HG02623 (cell line): ENCODE measurements around the gene SPINK2.

ENCODE experiments used
- ATAC-seq: cut with Tn5 transposase; IDR thresholded peaks from one replicate; pipeline ENCODE4 v1.9.1; 2021; ENCODE audit warnings: moderate library complexity; ENCODE audit not compliant: unreplicated experiment

Gene SPINK2

DNA sequence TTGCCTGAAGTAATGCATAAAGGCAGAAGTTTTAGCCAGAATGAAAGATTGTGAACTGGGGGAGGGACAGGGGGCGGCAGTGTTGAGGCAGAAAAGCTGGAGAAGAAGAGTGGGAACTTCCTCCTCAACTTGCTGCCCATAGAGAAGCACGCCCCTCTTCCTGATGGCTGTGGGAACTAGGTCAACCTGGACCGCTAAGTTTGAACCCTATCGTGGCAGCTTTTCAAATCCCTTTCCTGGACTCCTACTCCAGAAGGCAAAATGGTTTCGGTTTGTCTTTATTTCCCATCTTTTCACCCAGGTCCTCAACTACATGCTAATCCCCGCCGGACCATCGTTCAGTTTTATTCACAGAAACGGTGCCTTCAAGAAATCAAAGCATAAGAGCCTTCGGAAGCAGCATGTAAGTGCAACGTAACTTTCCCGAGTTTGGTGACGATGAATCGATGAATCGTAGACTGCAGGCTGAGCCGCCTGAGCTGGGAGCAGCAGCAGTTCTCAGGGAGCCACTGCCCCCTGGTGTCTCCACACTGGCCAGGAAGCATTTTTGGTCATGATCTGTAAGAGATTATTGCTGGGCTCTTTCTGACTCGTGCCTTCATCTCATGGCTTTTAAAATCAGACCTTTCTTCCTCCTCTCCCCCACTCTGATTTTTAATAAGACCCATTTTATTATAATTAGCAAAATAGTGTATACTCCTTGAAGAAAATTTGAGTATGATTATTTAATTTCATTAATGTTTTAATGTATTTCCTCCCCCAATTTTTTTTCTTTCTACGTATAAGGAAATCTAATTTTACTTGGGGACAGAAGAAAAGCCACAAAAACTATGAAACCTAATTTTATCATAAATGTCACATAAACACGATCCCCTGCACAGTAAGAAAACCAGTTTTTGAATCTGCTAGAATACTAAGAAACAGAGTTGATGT lies 21.4 kb downstream of the SPINK2 start:
- peak; percentile 90 for ATAC-seq

DNA sequence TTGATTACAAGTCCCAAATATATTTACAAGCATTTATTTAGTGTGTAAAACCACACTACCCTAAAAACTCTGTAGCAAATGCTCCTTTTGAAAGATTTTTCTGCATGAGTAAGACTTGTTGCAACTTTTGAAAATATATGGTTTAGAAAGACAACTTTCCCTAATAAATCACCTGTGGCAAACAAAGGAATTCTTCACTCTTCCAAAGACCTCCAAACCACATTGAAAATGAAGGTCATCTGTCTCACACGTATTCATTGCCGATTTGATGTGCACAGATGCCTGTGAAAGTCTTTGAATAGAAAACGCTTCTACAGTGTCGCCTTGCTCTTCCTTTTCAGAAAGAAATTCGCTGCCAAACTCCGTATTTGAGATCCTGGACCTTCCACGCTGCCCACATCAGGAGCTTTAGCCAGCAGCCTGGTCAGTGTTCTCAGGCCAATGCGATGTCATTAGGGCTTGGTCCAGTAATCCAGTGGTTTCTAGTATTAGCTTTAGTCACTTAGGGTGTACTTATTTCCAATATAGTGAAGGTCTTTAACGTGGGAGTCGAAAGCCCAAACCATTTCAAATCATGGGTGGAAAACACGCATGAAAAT lies 22.2 kb downstream of the SPINK2 start:
- no peak for ATAC-seq

DNA sequence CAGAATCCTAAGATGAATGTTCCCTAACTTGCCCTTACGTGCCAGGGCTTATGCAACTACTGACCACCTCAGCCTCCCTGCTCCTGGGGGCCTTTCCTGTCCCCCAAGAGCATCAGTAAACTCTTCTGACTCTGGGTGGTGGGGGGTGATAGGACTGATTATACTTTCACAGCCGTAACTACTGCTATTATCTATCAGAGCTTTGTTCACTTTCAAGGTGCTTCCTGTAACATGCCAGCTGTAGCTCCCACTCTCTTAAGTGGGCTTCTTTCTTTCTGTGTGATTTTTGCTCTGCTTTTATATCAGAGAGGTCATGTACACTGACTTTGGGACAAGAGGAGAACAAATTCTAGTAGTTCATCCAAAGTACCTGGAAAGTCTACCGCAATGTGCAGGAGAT lies 25.3 kb downstream of the SPINK2 start:
- ATAC-seq: no peak

GRCh38 chr4:56791316-56791715 lies 30.2 kb downstream of the SPINK2 start:
- ATAC-seq: peak; percentile 51

GRCh38 chr4:56790691-56791091 lies 30.8 kb downstream of the SPINK2 start:
- ATAC-seq: no peak

GRCh38 chr4:56788081-56788480 lies 33.4 kb downstream of the SPINK2 start:
- ATAC-seq: no peak

DNA sequence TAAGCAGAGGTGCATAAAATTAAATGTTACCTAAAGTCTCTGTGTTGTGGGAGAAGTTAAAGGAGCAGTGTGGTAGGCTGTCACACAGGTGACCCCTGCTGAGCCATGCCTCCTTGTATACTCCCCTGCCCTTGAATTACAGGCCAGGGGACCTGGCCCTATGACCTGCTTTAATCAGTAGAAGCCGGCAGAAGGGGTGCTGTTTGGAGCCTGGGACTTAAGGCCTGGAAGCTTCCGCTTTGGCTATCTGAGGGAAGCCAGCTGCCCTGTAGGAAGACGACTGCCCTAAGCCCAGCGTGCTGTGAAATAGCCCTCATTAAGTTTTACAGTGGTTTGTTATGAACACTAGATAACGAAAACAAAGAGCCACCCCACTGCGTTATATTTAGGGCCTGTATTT lies 34.1 kb downstream of the SPINK2 start:
- no peak for ATAC-seq

GRCh38 chr4:56786955-56787354 lies 34.5 kb downstream of the SPINK2 start:
- no peak for ATAC-seq

DNA sequence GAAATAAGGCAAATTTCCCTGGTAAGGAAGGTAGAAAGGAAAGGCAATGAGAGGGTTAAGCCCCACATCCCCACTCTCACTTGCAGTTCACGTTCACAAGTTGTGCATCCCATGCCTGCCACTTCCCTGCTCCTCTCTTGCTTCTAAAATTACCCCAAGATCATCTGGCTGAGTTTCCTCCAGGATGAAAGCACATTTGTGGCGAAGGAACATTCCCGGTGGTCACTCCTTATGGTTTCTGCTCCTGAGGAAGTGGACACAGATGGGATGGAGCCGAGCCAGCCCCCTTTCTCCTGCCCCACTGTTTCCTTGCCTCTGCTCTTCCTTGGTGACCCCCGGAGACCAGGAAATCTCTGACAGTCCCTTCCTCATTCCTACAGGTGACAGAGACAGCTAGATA lies 37.5 kb downstream of the SPINK2 start:
- no peak for ATAC-seq

GRCh38 chr4:56782019-56782418 lies 39.5 kb downstream of the SPINK2 start:
- no peak for ATAC-seq

DNA sequence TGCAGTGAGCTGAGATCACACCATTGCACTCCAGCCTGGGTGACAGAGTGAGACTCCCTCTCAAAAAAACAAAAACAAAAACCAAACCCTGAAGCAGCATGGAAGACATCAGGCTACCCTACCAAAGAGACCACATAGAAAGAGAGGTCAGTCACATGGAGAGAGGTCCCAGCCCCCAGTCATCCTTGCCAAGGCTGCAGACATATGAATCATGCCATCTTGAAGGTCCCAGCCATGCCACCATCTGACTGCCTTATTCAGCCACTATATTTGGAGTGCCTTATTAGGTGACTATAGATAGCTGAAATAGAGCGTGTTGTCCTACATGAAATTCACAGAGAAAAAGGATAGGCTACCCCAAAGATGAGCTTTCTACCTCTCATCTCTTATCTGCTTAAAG lies 48.2 kb downstream of the SPINK2 start:
- ATAC-seq: no peak

GRCh38 chr4:56772134-56772533 lies 49.4 kb downstream of the SPINK2 start:
- no peak for ATAC-seq

- no peak for ATAC-seq
These were observed 52.7 kb downstream of the SPINK2 start for GRCh38 chr4:56768763-56769162.

- ATAC-seq: no peak
These were observed 53.2 kb downstream of the SPINK2 start for GRCh38 chr4:56768316-56768715.

DNA sequence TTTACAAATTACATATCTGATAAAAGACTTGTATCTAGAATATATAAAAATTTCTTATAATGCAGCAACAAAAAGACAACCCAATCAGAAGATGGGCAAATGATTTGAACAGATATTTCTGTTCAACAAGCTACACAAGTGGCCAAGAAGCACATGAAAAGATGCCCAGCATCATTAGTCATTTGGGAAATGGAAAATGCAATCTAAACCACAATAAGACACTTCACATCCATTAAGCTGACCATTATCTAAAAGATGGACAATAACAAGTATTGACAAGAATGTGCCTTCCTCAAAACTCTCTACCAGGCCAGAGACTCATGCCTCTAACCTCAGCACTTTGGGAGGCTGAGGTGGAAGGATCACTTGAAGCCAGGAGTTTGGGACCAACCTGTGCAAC lies 53.9 kb downstream of the SPINK2 start:
- ATAC-seq: no peak

DNA sequence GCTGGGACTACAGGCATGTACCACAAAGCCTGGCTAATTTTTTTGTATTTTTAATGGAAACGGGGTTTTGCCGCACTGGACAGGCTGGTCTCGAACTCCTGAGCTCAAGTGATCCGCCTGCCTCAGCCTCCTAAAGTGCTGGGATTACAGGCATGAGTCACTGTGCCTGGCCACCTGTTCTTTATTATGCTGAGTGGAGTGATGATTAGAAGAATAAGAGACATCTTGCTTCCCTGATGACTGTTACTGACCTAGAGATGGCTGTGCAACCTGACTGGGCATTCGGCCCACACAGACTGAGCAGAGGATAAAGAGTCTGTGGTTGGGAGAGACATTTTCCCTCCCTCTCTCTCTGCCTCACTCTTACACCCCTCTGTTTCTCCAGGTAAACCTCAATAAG lies 56.7 kb downstream of the SPINK2 start:
- no peak for ATAC-seq

DNA sequence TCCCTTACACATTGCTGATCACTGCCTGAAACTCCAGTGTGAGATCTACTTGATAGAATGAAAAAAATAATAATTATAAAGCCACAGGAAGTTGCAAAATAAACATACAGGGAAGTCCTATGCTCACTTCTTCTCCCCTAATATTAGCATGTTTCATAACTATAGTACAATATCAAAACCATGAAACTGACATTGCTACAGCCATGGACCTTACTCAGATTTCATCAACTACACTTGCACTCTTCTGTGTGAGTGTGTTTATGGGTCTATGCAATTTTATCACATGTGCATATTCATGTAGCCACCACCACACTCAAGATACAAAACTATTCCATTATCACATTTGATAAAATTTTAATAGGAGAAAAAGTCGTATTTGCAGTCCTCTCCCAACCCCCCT lies 57.3 kb downstream of the SPINK2 start:
- no peak for ATAC-seq

GRCh38 chr4:56762484-56763250 lies 58.8 kb downstream of the SPINK2 start:
- no peak for ATAC-seq

DNA sequence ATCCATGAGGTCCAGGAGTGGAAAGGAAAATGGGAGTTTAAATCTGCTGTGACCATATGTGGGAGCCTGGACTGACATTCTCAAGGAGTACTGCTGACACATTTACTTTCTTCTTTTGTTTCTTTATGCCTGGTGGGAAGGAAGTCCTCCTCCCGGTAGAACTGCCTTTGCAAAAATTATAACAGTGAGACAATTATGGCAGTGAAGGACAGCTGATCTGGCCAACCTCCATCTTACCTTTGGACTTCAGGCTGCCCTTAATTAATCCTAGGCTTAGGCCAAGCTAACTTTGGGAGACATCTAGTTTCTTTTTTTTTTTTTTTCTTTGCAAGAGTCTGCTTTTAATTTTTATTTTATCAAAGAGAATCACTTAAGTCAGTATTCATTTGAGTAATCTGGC lies 61.3 kb downstream of the SPINK2 start:
- ATAC-seq: no peak
